NCI-H748 treated with DMSO at 0.1 percent for 48 hours (cell line): ENCODE results near the gene STK39.

ENCODE experiments used
- DNase-seq: peaks from one replicate; lab custom pipeline; 2025; lab: John Stamatoyannopoulos, UW

STK39 gene

GRCh38 chr2:167953776-167954175 lies 293.6 kb downstream of the STK39 start:
- no peak for DNase-seq

GRCh38 chr2:167950571-167950970 lies 296.8 kb downstream of the STK39 start:
- no peak for DNase-seq

GRCh38 chr2:167946441-167946841 lies 301.0 kb downstream of the STK39 start:
- peak; percentile 17 for DNase-seq

- DNase-seq, result no peak
Measured at GRCh38 chr2:167945660-167946368, 301.6 kb downstream of the STK39 start.

GRCh38 chr2:167944825-167945659 lies 302.4 kb downstream of the STK39 start:
- DNase-seq, result no peak

GRCh38 chr2:167943897-167944296 lies 303.5 kb downstream of the STK39 start:
- no peak for DNase-seq

- no peak for DNase-seq
Measured at GRCh38 chr2:167943368-167943767, 304.0 kb downstream of the STK39 start.

GRCh38 chr2:167942366-167943081 lies 304.9 kb downstream of the STK39 start:
- no peak for DNase-seq

GRCh38 chr2:167941604-167942003 lies 305.8 kb downstream of the STK39 start:
- DNase-seq, result no peak

GRCh38 chr2:167940734-167941507 lies 306.5 kb downstream of the STK39 start:
- DNase-seq, result no peak

- DNase-seq, result no peak
Measured at GRCh38 chr2:167940346-167940725, 307.1 kb downstream of the STK39 start.

- DNase-seq, result no peak
Measured at GRCh38 chr2:167939514-167940345, 307.7 kb downstream of the STK39 start.

GRCh38 chr2:167937403-167937802 lies 310.0 kb downstream of the STK39 start:
- no peak for DNase-seq

- DNase-seq, result no peak
Measured at GRCh38 chr2:167935803-167936110, 311.6 kb downstream of the STK39 start.

GRCh38 chr2:167933097-167933814 lies 314.1 kb downstream of the STK39 start:
- no peak for DNase-seq

- no peak for DNase-seq
Measured at GRCh38 chr2:167932123-167932693, 315.2 kb downstream of the STK39 start.

- no peak for DNase-seq
Measured at GRCh38 chr2:167929484-167929883, 317.9 kb downstream of the STK39 start.

- no peak for DNase-seq
Measured at GRCh38 chr2:167928434-167928833, 319.0 kb downstream of the STK39 start.

GRCh38 chr2:167925758-167926157 lies 321.6 kb downstream of the STK39 start:
- no peak for DNase-seq

- DNase-seq, result no peak
Measured at GRCh38 chr2:167924556-167924955, 322.8 kb downstream of the STK39 start.
